ENCODE data around the gene LMBRD1.

DNA sequence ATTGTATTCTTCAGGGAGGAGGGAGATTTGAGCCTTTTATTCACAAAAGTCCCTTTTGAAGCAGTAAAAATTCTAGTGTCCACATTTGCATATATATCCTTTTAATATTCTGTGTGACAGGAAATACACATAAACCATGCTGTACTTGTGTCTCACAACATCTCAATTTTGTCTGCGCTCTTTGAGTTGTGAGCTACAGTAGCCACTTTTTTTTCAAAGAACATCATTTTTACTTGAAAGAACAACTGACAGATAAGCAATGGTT is 21.3 kb downstream of the LMBRD1 start:
- no peak for TF ChIP-seq PHF21A (CRISPR knock-in tag; IDR thresholded peaks at IDR 0.05)
- no peak for TF ChIP-seq CTCF (CRISPR knock-in tag; IDR thresholded peaks at IDR 0.05)
- TF ChIP-seq, protein P1, sequence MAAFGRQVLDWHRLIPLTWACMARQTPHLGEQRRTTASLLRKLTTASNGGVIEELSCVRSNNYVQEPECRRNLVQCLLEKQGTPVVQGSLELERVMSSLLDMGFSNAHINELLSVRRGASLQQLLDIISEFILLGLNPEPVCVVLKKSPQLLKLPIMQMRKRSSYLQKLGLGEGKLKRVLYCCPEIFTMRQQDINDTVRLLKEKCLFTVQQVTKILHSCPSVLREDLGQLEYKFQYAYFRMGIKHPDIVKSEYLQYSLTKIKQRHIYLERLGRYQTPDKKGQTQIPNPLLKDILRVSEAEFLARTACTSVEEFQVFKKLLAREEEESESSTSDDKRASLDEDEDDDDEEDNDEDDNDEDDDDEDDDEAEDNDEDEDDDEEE (CRISPR knock-in tag; IDR thresholded peaks at IDR 0.05): no peak
- TF ChIP-seq EZH2 (conservative IDR thresholded peaks at IDR 0.05; ENCODE audit: low read depth, low read length): no peak
- no peak for TF ChIP-seq RFX1 (IDR thresholded peaks at IDR 0.05)
- TF ChIP-seq SKI (IDR thresholded peaks at IDR 0.05; ENCODE audit: partially characterized antibody): no peak
- no peak for TF ChIP-seq TBP (CRISPR knock-in tag; IDR thresholded peaks at IDR 0.05)
- no peak for TF ChIP-seq CEBPB (IDR thresholded peaks at IDR 0.05; ENCODE audit: borderline replicate concordance, low read depth, low read length)
- no peak for TF ChIP-seq MEIS2 (CRISPR knock-in tag; IDR thresholded peaks at IDR 0.05)
- no peak for TF ChIP-seq SMAD9 (CRISPR knock-in tag; IDR thresholded peaks at IDR 0.05)

Measured in HepG2 (cell line).